OCI-LY7 (cell line): ENCODE data around the gene BTBD9.

Source experiments
- CTCF ChIP-seq: fragments of 200-600 bp; sonication (generic); conservative IDR thresholded peaks from 2 replicates; pipeline ENCODE4 v1.5.1; 2014; ENCODE audit warnings: mild to moderate bottlenecking, antibody characterized with exemption, low read length, moderate library complexity, mixed read lengths
- EZH2phosphoT487 ChIP-seq: fragments of 200-600 bp; sonication (generic); IDR thresholded peaks from 2 replicates; pipeline ENCODE4 v1.6.1; 2018; ENCODE audit warnings: low read depth, borderline replicate concordance, mild to moderate bottlenecking, mixed run types, antibody characterized with exemption, low read length, moderate library complexity, mixed read lengths

DNA sequence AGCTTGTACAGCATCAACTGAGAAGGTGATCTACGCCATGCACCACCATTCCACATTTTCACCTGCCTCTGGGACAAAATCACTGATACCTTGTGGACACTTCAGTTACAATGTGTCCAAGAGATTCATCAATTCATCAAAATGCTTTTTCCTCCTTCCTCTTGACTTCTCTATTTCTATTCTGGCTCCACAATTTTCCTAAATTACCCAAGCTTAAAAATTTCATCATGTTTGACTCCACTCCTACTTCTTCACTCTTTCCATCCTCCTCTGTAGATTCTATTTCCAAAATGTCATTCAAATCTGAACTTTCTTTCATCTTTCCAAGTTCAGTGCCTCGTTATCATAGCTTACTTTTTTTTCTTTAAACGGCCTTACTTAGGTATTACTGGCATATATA lies 172.2 kb downstream of the BTBD9 start:
- TF ChIP-seq CTCF (no peak), EZH2phosphoT487 (no peak)
